HEK293 (cell line): ENCODE data around the gene HELLS.

Source experiments
- CTCF ChIP-seq: fragments of 450-650 bp; formaldehyde crosslinking; IDR thresholded peaks from 2 replicates; pipeline ENCODE4 v1.5.1; 2016; ENCODE audit warnings: missing biosample characterization, missing genetic modification characterization
- GLI4 ChIP-seq: fragments of 450-650 bp; formaldehyde crosslinking; IDR thresholded peaks from 2 replicates; pipeline ENCODE4 v1.5.1; 2016; ENCODE audit warnings: missing biosample characterization, missing genetic modification characterization
- KLF17 ChIP-seq: fragments of 450-650 bp; formaldehyde crosslinking; IDR thresholded peaks from 2 replicates; pipeline ENCODE4 v1.5.1; 2016; ENCODE audit warnings: missing biosample characterization, missing genetic modification characterization
- MEIS1 ChIP-seq: sonication (generic); formaldehyde crosslinking; IDR thresholded peaks from 2 replicates; pipeline ENCODE4 v1.8.1; 2022; ENCODE audit warnings: missing genetic modification reagents, mild to moderate bottlenecking, borderline replicate concordance
- PBX3 ChIP-seq: sonication (generic); formaldehyde crosslinking; IDR thresholded peaks from 2 replicates; pipeline ENCODE4 v1.8.1; 2022; ENCODE audit warnings: mild to moderate bottlenecking, moderate library complexity, missing genetic modification reagents
- ZBTB49 ChIP-seq: fragments of 450-650 bp; formaldehyde crosslinking; IDR thresholded peaks from 2 replicates; pipeline ENCODE4 v1.5.1; 2016; ENCODE audit warnings: missing biosample characterization, missing genetic modification characterization, low read depth
- ZNF146 ChIP-seq: fragments of 450-650 bp; formaldehyde crosslinking; IDR thresholded peaks from 2 replicates; pipeline ENCODE4 v1.5.1; 2016; ENCODE audit warnings: missing biosample characterization, missing genetic modification characterization
- ZNF449 ChIP-seq: fragments of 450-650 bp; formaldehyde crosslinking; IDR thresholded peaks from 2 replicates; pipeline ENCODE4 v1.5.1; 2017; ENCODE audit warnings: missing biosample characterization, mild to moderate bottlenecking, missing genetic modification characterization, moderate library complexity
- ZNF513 ChIP-seq: fragments of 450-650 bp; IDR thresholded peaks from 2 replicates; pipeline ENCODE4 v1.5.1; 2018; ENCODE audit warnings: missing biosample characterization, missing genetic modification characterization
- ZNF518A ChIP-seq: fragments of 450-650 bp; formaldehyde crosslinking; conservative IDR thresholded peaks from 2 replicates; pipeline ENCODE4 v1.5.1; 2016; ENCODE audit warnings: low read depth, missing biosample characterization, missing genetic modification characterization
- ZNF529 ChIP-seq: fragments of 450-650 bp; formaldehyde crosslinking; IDR thresholded peaks from 2 replicates; pipeline ENCODE4 v1.5.1; 2017; ENCODE audit warnings: missing genetic modification characterization, missing biosample characterization; ENCODE audit not compliant: insufficient replicate concordance
- ZNF571 ChIP-seq: fragments of 450-650 bp; formaldehyde crosslinking; IDR thresholded peaks from 2 replicates; pipeline ENCODE4 v1.5.0; 2017; ENCODE audit warnings: missing biosample characterization, missing genetic modification characterization
- ZNF585B ChIP-seq: fragments of 450-650 bp; formaldehyde crosslinking; IDR thresholded peaks from 2 replicates; pipeline ENCODE4 v1.5.1; 2016; ENCODE audit warnings: missing biosample characterization, missing genetic modification characterization
- ZNF645 ChIP-seq: fragments of 450-650 bp; formaldehyde crosslinking; IDR thresholded peaks from 2 replicates; pipeline ENCODE4; 2016; ENCODE audit warnings: missing biosample characterization, missing genetic modification characterization
- ZNF660 ChIP-seq: fragments of 450-650 bp; IDR thresholded peaks from 2 replicates; pipeline ENCODE4 v1.5.1; 2018; ENCODE audit warnings: missing biosample characterization, mild to moderate bottlenecking, missing genetic modification characterization
- ZNF747 ChIP-seq: fragments of 450-650 bp; formaldehyde crosslinking; IDR thresholded peaks from 2 replicates; pipeline ENCODE4 v1.5.1; 2016; ENCODE audit warnings: missing biosample characterization, missing genetic modification characterization
- ZNF776 ChIP-seq: fragments of 450-650 bp; formaldehyde crosslinking; IDR thresholded peaks from 2 replicates; pipeline ENCODE4 v1.5.0; 2017; ENCODE audit warnings: missing biosample characterization, missing genetic modification characterization, borderline replicate concordance
- ZNF777 ChIP-seq: fragments of 450-650 bp; formaldehyde crosslinking; IDR thresholded peaks from 2 replicates; pipeline ENCODE4 v1.5.1; 2017; ENCODE audit warnings: missing biosample characterization, missing genetic modification characterization, borderline replicate concordance
- ZSCAN23 ChIP-seq: fragments of 450-650 bp; formaldehyde crosslinking; IDR thresholded peaks from 2 replicates; pipeline ENCODE4 v1.5.1; 2016; ENCODE audit warnings: missing biosample characterization, missing genetic modification characterization
- ZSCAN4 ChIP-seq: fragments of 450-650 bp; formaldehyde crosslinking; IDR thresholded peaks from 2 replicates; pipeline ENCODE4 v1.5.1; 2017; ENCODE audit warnings: missing biosample characterization, missing genetic modification characterization

Gene HELLS

GRCh38 chr10:94545391-94546048 is at the start of gene HELLS (continued):
- TF ChIP-seq ZNF513 = no peak
- no peak for TF ChIP-seq ZNF571 (tag by site-specific recombination)
- no peak for TF ChIP-seq ZNF529 (tag by site-specific recombination)
- peak; percentile 53; the same call in 1 of the 2 replicates for TF ChIP-seq CTCF
- no peak for TF ChIP-seq ZSCAN4 (tag by site-specific recombination)
- TF ChIP-seq ZNF146 (tag by site-specific recombination) = no peak; the same call in 1 of the 2 replicates
- TF ChIP-seq ZNF585B (tag by site-specific recombination) = no peak
- TF ChIP-seq KLF17 (tag by site-specific recombination) = peak; percentile 70
- no peak for TF ChIP-seq ZBTB49 (tag by site-specific recombination)
- no peak for TF ChIP-seq ZNF747 (tag by site-specific recombination)
- no peak for TF ChIP-seq ZNF776 (tag by site-specific recombination)
- 0 out of 2 replicates have a peak, but pooled peaks have one; percentile 24 for TF ChIP-seq GLI4 (tag by site-specific recombination)
- no peak for TF ChIP-seq ZNF449 (tag by site-specific recombination)
- TF ChIP-seq ZNF660 (tag by site-specific recombination) = peak; percentile 55
- 0 out of 2 replicates have a peak, but pooled peaks have one; percentile 65 for TF ChIP-seq ZSCAN23
- TF ChIP-seq ZNF518A (tag by site-specific recombination) = no peak
- TF ChIP-seq ZNF645 (tag by site-specific recombination) = no peak
- TF ChIP-seq ZNF777 (tag by site-specific recombination) = no peak
- TF ChIP-seq MEIS1 (CRISPR knock-in tag) = 0 out of 2 replicates have a peak, but pooled peaks have one; percentile 52
- TF ChIP-seq PBX3 (CRISPR knock-in tag) = peak; percentile 56; the same call in 1 of the 2 replicates
